ENCODE results near the gene RIN3.

Gene RIN3

GRCh38 chr14:92601131-92601710, 87.6 kb downstream of the RIN3 start:
- no peak for DNase-seq

DNA sequence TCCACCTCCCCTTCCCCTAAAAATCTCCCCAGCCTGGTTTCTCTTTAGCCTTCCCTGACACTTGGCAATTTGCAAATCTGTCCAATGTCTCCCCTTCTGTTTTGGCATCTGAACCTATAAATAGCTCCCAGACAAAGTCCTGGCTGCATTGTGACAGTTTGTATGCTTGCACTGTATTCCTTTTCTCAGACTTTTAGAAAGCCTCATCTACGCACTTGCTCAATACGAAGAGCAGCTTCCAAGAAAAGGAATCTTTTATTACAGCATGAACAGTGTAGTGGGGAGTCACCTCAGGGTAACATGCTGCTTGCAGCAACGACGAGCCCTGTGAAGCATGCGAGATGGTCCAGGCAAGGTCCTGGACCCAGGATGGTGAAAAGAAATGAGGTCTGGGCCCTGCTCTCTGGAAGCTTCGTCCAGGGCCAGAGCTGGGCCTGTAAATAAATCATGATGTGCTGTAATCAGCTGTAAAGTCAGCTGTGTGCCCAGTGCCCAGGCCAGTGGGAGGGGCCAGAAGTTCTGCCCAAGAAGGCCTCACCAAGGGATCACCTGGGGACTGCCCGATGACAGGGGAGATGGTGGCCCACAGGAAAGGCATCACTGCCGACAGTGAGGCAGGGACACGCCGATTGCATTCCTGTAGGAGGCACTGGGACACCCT, 88.3 kb downstream of the RIN3 start:
- no peak for DNase-seq

GRCh38 chr14:92603309-92604242, 90.0 kb downstream of the RIN3 start:
- DNase-seq: no peak

GRCh38 chr14:92605274-92605940, 91.8 kb downstream of the RIN3 start:
- no peak for DNase-seq

- no peak for DNase-seq
Observed at GRCh38 chr14:92607251-92607650, 93.7 kb downstream of the RIN3 start.

DNA sequence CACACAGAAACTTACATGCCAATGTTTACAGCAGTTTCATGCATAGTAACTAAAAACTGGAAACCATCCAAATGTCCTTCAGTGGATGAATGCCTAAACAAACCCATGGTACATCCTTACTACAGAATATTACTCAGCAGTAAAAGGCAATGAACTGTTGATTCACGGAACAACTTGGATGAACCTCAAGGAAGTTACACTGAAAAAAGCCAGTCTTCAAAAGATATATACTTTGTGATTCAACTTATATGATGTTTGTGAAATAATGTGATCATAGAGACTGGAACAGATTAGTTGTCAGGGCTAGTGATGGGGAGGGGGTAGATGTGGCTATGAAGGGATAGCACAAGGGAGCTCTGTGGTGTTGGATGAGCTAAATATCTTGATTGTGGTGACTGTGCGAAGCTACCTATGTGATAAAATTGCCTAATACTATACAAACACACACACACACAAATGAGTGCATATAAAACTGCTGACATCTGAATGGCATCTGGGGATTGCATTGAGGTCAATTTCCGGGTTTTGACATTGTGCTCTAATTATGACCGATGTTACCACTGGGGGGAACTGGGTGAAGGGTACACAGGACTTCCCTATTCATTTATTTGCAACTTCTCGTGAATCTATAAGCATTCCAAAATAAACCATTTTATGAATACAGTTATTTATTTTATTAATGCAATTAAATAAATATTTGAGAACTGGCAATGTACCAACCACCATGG, 94.3 kb downstream of the RIN3 start:
- no peak for DNase-seq

DNA sequence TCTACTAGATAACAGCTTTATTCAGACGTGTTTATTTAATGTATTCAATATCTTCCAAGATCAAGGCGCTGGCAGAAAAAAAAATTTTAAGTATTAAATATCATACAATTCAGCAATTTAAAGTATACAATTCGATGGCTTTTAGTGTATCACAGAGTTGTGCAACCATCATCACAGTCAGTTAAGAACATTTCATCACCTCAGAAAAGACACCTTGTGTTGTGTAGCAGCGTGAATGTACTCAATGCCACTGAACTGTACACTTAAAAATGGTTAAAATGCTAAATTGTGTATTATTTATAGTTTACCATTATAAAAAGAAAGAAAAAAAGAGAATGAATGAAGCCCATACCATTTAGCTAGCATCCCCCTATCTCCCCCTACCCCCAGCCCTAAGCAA, 96.4 kb downstream of the RIN3 start:
- peak; percentile 47 for DNase-seq

DNA sequence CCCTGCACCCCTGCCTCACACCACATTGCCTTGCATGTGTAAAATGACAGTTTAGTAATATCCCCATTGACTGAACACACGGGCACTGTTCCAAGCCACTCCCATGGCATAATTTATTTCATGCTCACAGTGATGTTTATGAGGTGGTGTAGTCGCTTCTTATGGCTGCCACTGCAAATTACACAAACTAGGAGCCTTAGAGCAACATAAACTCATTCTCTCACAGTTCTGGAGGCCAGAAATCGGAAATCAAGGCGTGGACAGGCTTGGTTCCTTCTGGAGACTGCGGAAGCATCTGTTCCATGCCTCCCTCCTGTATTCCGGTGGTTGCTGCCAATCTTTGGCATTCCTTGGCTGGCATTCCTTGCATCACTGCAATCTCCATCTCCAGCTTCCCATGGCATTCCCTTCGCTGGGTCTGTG, 97.3 kb downstream of the RIN3 start:
- DNase-seq: no peak

- peak; percentile 71 for DNase-seq
Observed at GRCh38 chr14:92613008-92613658, 99.6 kb downstream of the RIN3 start.

DNA sequence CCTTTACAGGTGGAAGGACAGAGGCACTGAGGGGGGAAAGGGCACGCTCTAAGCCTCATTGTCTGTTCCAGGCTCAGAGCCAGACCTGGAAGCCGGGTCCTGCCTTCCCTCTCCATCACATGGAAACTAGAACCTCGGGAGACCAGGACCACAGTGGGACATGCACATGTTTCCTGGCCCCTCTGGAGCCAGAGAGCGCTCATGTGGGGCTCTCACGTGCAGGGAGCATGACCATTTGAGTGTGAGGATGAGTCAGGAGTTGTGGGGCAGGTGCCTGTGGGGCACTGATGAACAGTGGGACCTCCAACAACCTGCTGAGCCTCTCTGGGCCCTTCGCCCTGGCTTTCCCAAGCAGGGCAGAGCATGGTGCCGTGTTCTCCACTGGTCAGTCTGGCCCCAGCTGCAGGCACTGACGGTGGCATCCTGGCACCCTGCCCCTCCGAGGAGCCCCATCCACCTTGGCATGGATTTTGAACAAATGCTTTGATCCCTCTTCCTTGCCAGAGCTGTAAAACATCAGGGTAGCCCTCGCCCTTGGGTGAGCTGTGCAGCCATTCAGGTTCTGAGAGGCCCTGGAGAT, 100.2 kb downstream of the RIN3 start:
- DNase-seq: no peak

DNA sequence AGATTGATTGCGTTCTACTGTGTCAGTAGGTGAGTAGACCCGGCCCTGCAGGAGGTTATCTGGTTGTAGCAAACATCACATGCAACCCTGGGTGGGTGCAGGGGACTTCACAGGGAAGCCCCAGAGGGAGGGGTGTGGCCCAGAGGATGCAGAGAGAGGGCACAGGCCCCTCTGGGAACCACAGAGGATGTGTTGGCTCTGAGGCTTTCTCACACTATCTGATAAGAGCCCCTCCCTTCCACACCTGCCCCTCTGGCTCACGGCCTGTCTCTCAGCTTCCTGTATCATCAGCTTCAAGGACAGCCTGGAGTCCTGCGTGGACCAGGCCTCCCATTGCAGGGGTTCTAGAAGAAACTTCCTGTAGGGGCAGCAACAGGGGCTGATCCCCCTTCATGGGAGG, 101.9 kb downstream of the RIN3 start:
- DNase-seq: peak; percentile 54

- no peak for DNase-seq
Observed at GRCh38 chr14:92616178-92616577, 102.6 kb downstream of the RIN3 start.

- DNase-seq: no peak
Observed at GRCh38 chr14:92617581-92617980, 104.0 kb downstream of the RIN3 start.

GRCh38 chr14:92619671-92620456, 106.3 kb downstream of the RIN3 start:
- DNase-seq: no peak

- no peak for DNase-seq
Observed at GRCh38 chr14:92622311-92622710, 108.7 kb downstream of the RIN3 start.

DNA sequence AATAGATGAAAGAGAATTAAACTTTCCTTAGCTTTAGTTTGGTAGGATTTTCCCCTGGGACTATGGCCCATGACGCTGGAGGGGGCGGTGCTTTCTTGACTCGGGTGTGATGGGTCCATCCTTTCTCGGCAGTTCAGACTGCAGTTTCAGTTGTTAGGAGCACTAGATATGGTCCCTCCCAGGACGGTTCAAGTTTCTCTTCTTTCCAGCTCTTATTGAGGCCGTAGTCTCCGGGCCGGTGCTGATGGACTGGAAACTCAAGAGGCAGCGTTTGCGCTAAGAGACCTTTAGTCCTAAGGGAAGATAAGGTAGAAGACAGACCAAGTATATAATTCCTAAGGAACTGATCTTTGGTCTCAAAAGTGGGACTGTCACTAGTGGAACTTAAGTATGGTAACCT, 111.2 kb downstream of the RIN3 start:
- no peak for DNase-seq

GRCh38 chr14:92625213-92625612, 111.6 kb downstream of the RIN3 start:
- no peak for DNase-seq

- no peak for DNase-seq
Observed at GRCh38 chr14:92626041-92626440, 112.5 kb downstream of the RIN3 start.

GRCh38 chr14:92627707-92628215, 114.2 kb downstream of the RIN3 start:
- DNase-seq: no peak

GRCh38 chr14:92628636-92629035, 115.1 kb downstream of the RIN3 start:
- no peak for DNase-seq

GRCh38 chr14:92630367-92630766, 116.8 kb downstream of the RIN3 start:
- DNase-seq: no peak
